HCT116 (cell line): ENCODE data around the gene SLFNL1.

Source experiments
- EZH2 ChIP-seq: fragments of 200-600 bp; sonication (generic); IDR thresholded peaks from 2 replicates; pipeline ENCODE4 v1.6.1; 2017; ENCODE audit warnings: antibody characterized with exemption, mixed run types
- TF ChIP-seq, protein P1 (sequence below), 3 experiments: fragments of 200-600 bp in 1 of 3; sonication (generic) in 1 of 3; IDR thresholded peaks in 2 of 3; conservative IDR thresholded peaks in 1 of 3; 2 replicates each; pipeline ENCODE4 v1.5.1; 2012 to 2017; ENCODE audit warnings: low read depth in 2 of 3, low read length in 2 of 3, antibody characterized with exemption in 1 of 3, borderline replicate concordance in 1 of 3, control low read depth in 1 of 3, mild to moderate bottlenecking in 1 of 3, mixed read lengths in 1 of 3, mixed run types in 1 of 3, moderate library complexity in 1 of 3; ENCODE audit not compliant: insufficient read depth in 1 of 3

DNA sequence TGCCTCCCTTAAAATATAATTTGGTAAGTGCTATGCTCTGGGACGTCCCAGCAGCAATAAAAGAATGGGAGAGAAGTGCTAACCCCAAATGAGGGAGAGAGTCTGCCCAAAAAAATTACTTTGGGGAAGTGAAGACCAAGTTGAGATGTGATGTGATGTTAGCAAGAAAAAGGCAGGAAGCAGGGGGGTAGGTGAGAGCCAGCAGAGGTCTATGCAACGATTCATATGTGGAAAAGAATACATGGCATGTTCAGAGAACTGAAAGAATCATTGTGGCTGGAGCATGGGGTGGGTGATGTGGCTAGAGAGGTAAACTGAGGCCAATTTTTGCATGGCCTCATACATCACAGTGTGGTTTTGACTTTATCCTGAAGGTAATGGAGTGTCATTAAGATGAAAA is 47.6 kb downstream of the SLFNL1 start:
- TF ChIP-seq EZH2, result no peak
- TF ChIP-seq, protein P1, sequence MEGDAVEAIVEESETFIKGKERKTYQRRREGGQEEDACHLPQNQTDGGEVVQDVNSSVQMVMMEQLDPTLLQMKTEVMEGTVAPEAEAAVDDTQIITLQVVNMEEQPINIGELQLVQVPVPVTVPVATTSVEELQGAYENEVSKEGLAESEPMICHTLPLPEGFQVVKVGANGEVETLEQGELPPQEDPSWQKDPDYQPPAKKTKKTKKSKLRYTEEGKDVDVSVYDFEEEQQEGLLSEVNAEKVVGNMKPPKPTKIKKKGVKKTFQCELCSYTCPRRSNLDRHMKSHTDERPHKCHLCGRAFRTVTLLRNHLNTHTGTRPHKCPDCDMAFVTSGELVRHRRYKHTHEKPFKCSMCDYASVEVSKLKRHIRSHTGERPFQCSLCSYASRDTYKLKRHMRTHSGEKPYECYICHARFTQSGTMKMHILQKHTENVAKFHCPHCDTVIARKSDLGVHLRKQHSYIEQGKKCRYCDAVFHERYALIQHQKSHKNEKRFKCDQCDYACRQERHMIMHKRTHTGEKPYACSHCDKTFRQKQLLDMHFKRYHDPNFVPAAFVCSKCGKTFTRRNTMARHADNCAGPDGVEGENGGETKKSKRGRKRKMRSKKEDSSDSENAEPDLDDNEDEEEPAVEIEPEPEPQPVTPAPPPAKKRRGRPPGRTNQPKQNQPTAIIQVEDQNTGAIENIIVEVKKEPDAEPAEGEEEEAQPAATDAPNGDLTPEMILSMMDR (IDR thresholded peaks at IDR 0.05 in 2 of 3, conservative IDR thresholded peaks at IDR 0.05 in 1 of 3; ENCODE audit: borderline replicate concordance in 1 of 3, insufficient read depth in 1 of 3, low read depth in 2 of 3, low read length in 2 of 3), result no peak
